Liver (tissue), 9 donors: ENCODE results near the gene NNT. TPM values are rescaled to one million over a fixed set of nuclear protein-coding genes. Genes with fewer than 3 reads are reported as not detected.

Experiments
- DNase-seq: peaks from one replicate; pipeline ENCODE4 v3.0.0-alpha.2; 2017; ENCODE audit warnings: low spot score
- H3K27ac ChIP-seq, 2 donors: one replicate each; pipeline ENCODE4 v1.7.0; 2013; ENCODE audit warnings: inconsistent platforms in 2 of 2, low read length in 2 of 2, control low read depth in 1 of 2, low read depth in 1 of 2, mild to moderate bottlenecking in 1 of 2
- H3K27me3 ChIP-seq, 4 donors: one replicate each; pipeline versions ENCODE4 v1.6.1 to v1.7.0; 2013; ENCODE audit warnings: low read length in 3 of 4, inconsistent platforms in 1 of 4, mild to moderate bottlenecking in 1 of 4, moderate library complexity in 1 of 4; ENCODE audit not compliant: control insufficient read depth in 4 of 4, insufficient read depth in 4 of 4
- H3K36me3 ChIP-seq, 4 donors: one replicate each; pipeline versions ENCODE4 v1.6.1 to v1.7.0; 2013; ENCODE audit warnings: low read length in 3 of 4, mild to moderate bottlenecking in 3 of 4, low read depth in 1 of 4, moderate library complexity in 1 of 4; ENCODE audit not compliant: control insufficient read depth in 4 of 4, insufficient read depth in 3 of 4
- H3K4me1 ChIP-seq, 4 donors: one replicate each; pipeline versions ENCODE4 v1.6.1 to v1.7.0; 2013; ENCODE audit warnings: low read length in 3 of 4, mild to moderate bottlenecking in 3 of 4, moderate library complexity in 1 of 4; ENCODE audit not compliant: control insufficient read depth in 4 of 4, insufficient read depth in 4 of 4
- H3K4me3 ChIP-seq, 3 donors: one replicate each; pipeline versions ENCODE4 v1.6.1 to v1.7.0; 2013; ENCODE audit warnings: low read length in 3 of 3, control low read depth in 1 of 3, low read depth in 1 of 3, mild to moderate bottlenecking in 1 of 3
- H3K9ac ChIP-seq, 2 donors: one replicate each; pipeline ENCODE4 v1.7.0; 2013; ENCODE audit warnings: low read length in 2 of 2, mild to moderate bottlenecking in 2 of 2, moderate library complexity in 2 of 2, control low read depth in 1 of 2, low read depth in 1 of 2
- H3K9me3 ChIP-seq, 4 donors: one replicate each; pipeline versions ENCODE4 v1.6.1 to v1.7.0; 2013; ENCODE audit warnings: low read length in 3 of 4; ENCODE audit not compliant: control insufficient read depth in 4 of 4
- EGR1 ChIP-seq, 2 donors: IDR thresholded peaks; 2 replicates each; pipeline ENCODE4 v1.6.1; 2016 to 2018; ENCODE audit warnings: antibody characterized with exemption in 2 of 2, low read depth in 2 of 2
- HNF4A ChIP-seq, 2 donors: conservative IDR thresholded peaks; 2 replicates each; pipeline ENCODE4 v1.6.1; 2016; ENCODE audit warnings: antibody characterized with exemption in 2 of 2, mild to moderate bottlenecking in 2 of 2
- HNF4G ChIP-seq: IDR thresholded peaks from 2 replicates; pipeline ENCODE4 v1.6.1; 2016; ENCODE audit warnings: antibody characterized with exemption
- NR2F2 ChIP-seq: IDR thresholded peaks from 2 replicates; pipeline ENCODE4 v1.6.1; 2016; ENCODE audit warnings: antibody characterized with exemption
- RAD21 ChIP-seq, 2 donors: IDR thresholded peaks; 2 replicates each; pipeline ENCODE4 v1.6.1; 2016; ENCODE audit warnings: antibody characterized with exemption in 2 of 2, mild to moderate bottlenecking in 2 of 2
- RXRA ChIP-seq, 2 donors: IDR thresholded peaks; 2 replicates each; pipeline ENCODE4 v1.6.1; 2017 to 2018; ENCODE audit warnings: antibody characterized with exemption in 2 of 2, mild to moderate bottlenecking in 1 of 2
- YY1 ChIP-seq: IDR thresholded peaks from 2 replicates; pipeline ENCODE4 v1.6.1; 2016; ENCODE audit warnings: antibody characterized with exemption, mild to moderate bottlenecking
- WGBS: extraction: QIAGEN DNeasy Blood & Tissue Kit; methylation state at CpG from one replicate; pipeline ENCODE4 v1.1.7; 2013; 5-methylcytosine and 5-hydroxymethylcytosine counted together
- polyA plus RNA-seq, 2 donors: library from polyadenylated mRNA; stranded (reverse) in 1 of 2; unstranded in 1 of 2; fragments of 200-250 nt in 1 of 2; fragments of >200 nt in 1 of 2; fragmentation: Nextera tagmentation in 1 of 2; extraction: Ambion mirVana in 1 of 2; gene quantifications; one replicate each; pipeline versions ENCODE4 v1.2.1 to v1.2.3, GENCODE V29; 2013 to 2015
- total RNA-seq, 2 donors: library from RNA; depleted of rRNA; stranded (reverse); fragments of >200 nt; gene quantifications; one replicate each; pipeline ENCODE4 v1.2.3, GENCODE V29; 2014
- TF ChIP-seq, protein P1 (sequence below): IDR thresholded peaks from 2 replicates; pipeline ENCODE4 v1.6.1; 2016; ENCODE audit warnings: antibody characterized with exemption
- TF ChIP-seq, protein P2 (sequence below): IDR thresholded peaks from 2 replicates; pipeline ENCODE4 v1.6.1; 2016; ENCODE audit warnings: antibody characterized with exemption
- TF ChIP-seq, protein P3 (sequence below): IDR thresholded peaks from 2 replicates; pipeline ENCODE4 v1.6.1; 2016; ENCODE audit warnings: antibody characterized with exemption, mild to moderate bottlenecking
- TF ChIP-seq, protein P4 (sequence below): IDR thresholded peaks from 2 replicates; pipeline ENCODE4 v1.6.1; 2016; ENCODE audit warnings: antibody characterized with exemption
- donor health status: healthy.
- donor health status: healthy.
- donor health status: healthy.
- donor health status: healthy.
- donor health status: healthy.

Gene NNT
- total and polyA plus RNA-seq, 4 donors: 45.4 to 154 (median 89.2) TPM

DNA sequence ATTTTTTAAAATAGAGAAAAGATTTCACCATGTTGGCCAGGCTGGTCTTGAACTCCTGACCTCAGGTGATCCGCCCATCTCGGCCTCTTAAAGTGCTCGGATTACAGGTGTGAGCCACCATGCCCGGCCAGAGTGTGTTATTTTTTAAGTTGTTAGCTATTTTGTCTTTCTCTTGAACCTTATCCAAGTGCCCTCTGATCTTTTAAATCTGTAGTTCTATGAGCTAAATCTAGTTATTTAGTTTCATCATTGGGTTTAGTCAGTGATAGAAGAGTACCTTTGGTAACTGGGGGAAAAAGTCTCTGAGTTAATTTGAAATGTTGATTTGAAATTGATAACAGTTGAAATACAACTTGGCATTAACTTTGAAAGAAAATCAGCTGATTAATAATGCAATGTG, 88.3 kb downstream of the NNT start:
- DNase-seq: no peak
- H3K4me3 ChIP-seq: no peak overlapping the region
- H3K9ac ChIP-seq: no peak overlapping the region
- no peaks in the 10 kb centered on the region for H3K27me3 ChIP-seq
- peaks cover 1 to 32% (median 10%) of the 10 kb centered on the region in 4 donors for H3K4me1 ChIP-seq
- 52% methylated on average over 4 of the region's 4 CpGs for WGBS
- TF ChIP-seq, protein P1, sequence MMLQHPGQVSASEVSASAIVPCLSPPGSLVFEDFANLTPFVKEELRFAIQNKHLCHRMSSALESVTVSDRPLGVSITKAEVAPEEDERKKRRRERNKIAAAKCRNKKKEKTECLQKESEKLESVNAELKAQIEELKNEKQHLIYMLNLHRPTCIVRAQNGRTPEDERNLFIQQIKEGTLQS: peak; percentile 42
- TF ChIP-seq RAD21 (IDR thresholded peaks at IDR 0.05) (no peak), HNF4A (conservative IDR thresholded peaks at IDR 0.05) (peak; percentile 61 to 66), RXRA (IDR thresholded peaks at IDR 0.05) (peak; percentile 16 to 37), NR2F2 (no peak)
- TF ChIP-seq, protein P2, sequence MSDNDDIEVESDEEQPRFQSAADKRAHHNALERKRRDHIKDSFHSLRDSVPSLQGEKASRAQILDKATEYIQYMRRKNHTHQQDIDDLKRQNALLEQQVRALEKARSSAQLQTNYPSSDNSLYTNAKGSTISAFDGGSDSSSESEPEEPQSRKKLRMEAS: no peak
- TF ChIP-seq, protein P3, sequence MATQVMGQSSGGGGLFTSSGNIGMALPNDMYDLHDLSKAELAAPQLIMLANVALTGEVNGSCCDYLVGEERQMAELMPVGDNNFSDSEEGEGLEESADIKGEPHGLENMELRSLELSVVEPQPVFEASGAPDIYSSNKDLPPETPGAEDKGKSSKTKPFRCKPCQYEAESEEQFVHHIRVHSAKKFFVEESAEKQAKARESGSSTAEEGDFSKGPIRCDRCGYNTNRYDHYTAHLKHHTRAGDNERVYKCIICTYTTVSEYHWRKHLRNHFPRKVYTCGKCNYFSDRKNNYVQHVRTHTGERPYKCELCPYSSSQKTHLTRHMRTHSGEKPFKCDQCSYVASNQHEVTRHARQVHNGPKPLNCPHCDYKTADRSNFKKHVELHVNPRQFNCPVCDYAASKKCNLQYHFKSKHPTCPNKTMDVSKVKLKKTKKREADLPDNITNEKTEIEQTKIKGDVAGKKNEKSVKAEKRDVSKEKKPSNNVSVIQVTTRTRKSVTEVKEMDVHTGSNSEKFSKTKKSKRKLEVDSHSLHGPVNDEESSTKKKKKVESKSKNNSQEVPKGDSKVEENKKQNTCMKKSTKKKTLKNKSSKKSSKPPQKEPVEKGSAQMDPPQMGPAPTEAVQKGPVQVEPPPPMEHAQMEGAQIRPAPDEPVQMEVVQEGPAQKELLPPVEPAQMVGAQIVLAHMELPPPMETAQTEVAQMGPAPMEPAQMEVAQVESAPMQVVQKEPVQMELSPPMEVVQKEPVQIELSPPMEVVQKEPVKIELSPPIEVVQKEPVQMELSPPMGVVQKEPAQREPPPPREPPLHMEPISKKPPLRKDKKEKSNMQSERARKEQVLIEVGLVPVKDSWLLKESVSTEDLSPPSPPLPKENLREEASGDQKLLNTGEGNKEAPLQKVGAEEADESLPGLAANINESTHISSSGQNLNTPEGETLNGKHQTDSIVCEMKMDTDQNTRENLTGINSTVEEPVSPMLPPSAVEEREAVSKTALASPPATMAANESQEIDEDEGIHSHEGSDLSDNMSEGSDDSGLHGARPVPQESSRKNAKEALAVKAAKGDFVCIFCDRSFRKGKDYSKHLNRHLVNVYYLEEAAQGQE: no peak
- H3K36me3 ChIP-seq: peaks cover 0 to 7% (median under 1%) of the 10 kb centered on the region in 4 donors
- no peak overlapping the region for H3K27ac ChIP-seq
- H3K9me3 ChIP-seq: no peaks in the 10 kb centered on the region

DNA sequence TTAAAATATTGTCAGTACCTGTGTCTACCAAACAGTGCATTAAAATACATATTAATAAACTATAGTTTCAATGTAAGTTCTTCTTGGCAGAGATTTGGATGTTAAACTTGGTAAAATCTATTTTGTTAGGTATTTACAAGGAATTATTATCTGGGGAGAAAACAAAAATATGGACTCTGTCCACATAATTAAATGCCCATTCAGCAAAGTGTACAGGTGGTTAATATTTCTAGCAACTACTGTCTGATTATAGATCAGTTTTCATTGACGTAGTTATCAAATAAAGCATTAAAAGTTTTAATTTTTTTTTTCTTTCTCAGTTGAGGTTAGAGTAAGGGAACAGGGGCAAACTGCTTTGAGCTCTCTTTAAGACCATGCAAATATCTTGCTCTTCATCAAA, 88.9 kb downstream of the NNT start:
- TF ChIP-seq NR2F2 (no peak), RXRA (IDR thresholded peaks at IDR 0.05) (no peak), RAD21 (IDR thresholded peaks at IDR 0.05) (no peak), HNF4G (no peak), EGR1 (IDR thresholded peaks at IDR 0.05; ENCODE audit: low read depth in 2 of 2) (no peak)
- TF ChIP-seq, protein P2: no peak
- Histone ChIP-seq H3K27me3 (no peaks in the 10 kb centered on the region), H3K4me1 (peaks cover 1 to 31% (median 10%) of the 10 kb centered on the region in 4 donors), H3K27ac (no peak overlapping the region), H3K36me3 (peaks cover 0 to 7% (median 2%) of the 10 kb centered on the region in 4 donors), H3K4me3 (no peak overlapping the region), H3K9me3 (no peaks in the 10 kb centered on the region), H3K9ac (no peak overlapping the region)
- no peak for DNase-seq
- WGBS: 86% methylated on average over 1 of the region's 1 CpG

DNA sequence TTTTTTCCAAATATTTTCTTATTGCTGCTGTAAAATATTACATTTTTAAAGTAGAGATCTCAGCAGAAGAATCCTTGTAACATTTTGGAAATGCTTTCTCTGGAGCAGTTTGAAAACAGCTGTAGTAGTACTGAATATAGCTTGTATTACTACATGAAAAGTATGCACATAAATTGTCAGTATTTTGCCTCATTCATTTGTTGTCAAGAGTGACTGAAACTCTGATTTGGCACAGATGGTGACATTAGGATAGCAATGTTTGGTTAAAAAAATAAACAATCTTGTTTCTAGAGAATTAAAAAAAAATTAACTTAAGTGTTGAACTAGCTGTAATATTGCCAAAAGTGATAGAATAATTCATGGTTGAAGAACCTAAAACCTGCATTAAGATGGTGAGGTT, 90.4 kb downstream of the NNT start:
- Histone ChIP-seq H3K36me3 (peaks cover 0 to 7% (median 2%) of the 10 kb centered on the region in 4 donors), H3K4me1 (peaks cover 4 to 34% (median 10%) of the 10 kb centered on the region in 4 donors), H3K9ac (no peak overlapping the region), H3K9me3 (no peaks in the 10 kb centered on the region), H3K4me3 (no peak overlapping the region), H3K27ac (no peak overlapping the region), H3K27me3 (no peaks in the 10 kb centered on the region)
- no peak for TF ChIP-seq YY1
- TF ChIP-seq, protein P4, sequence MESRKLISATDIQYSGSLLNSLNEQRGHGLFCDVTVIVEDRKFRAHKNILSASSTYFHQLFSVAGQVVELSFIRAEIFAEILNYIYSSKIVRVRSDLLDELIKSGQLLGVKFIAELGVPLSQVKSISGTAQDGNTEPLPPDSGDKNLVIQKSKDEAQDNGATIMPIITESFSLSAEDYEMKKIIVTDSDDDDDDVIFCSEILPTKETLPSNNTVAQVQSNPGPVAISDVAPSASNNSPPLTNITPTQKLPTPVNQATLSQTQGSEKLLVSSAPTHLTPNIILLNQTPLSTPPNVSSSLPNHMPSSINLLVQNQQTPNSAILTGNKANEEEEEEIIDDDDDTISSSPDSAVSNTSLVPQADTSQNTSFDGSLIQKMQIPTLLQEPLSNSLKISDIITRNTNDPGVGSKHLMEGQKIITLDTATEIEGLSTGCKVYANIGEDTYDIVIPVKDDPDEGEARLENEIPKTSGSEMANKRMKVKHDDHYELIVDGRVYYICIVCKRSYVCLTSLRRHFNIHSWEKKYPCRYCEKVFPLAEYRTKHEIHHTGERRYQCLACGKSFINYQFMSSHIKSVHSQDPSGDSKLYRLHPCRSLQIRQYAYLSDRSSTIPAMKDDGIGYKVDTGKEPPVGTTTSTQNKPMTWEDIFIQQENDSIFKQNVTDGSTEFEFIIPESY: no peak
- DNase-seq: no peak
